HG02970 (cell line): ENCODE data around the gene VWA8.
A peak's percentile ranks its signal among the peaks of the same experiment; 100 is the strongest.
"Not testable (repeated sequence)": the region's sequence is repeated elsewhere in the genome, so short reads cannot be mapped to it uniquely, and the experiment has no call there.

Source experiments
- ATAC-seq: cut with Tn5 transposase; IDR thresholded peaks from one replicate; pipeline ENCODE4 v1.9.1; 2021; ENCODE audit warnings: mild to moderate bottlenecking, moderate library complexity, moderate number of reproducible peaks; ENCODE audit not compliant: unreplicated experiment, low FRiP score

Gene VWA8

GRCh38 chr13:41928323-41928722, 32.6 kb downstream of the VWA8 start:
- no peak for ATAC-seq

GRCh38 chr13:41925014-41925413, 35.9 kb downstream of the VWA8 start:
- no peak for ATAC-seq

GRCh38 chr13:41922894-41923293, 38.0 kb downstream of the VWA8 start:
- ATAC-seq = not testable (repeated sequence)

- ATAC-seq = no peak
Observed at GRCh38 chr13:41919741-41920487, 41.0 kb downstream of the VWA8 start.

- ATAC-seq = no peak
Observed at GRCh38 chr13:41919031-41919740, 41.7 kb downstream of the VWA8 start.

- ATAC-seq = no peak
Observed at GRCh38 chr13:41917641-41918040, 43.3 kb downstream of the VWA8 start.

- peak; percentile 82 for ATAC-seq
Observed at GRCh38 chr13:41916173-41916954, 44.5 kb downstream of the VWA8 start.

GRCh38 chr13:41915081-41915480, 45.8 kb downstream of the VWA8 start:
- ATAC-seq = no peak

GRCh38 chr13:41914552-41914951, 46.4 kb downstream of the VWA8 start:
- ATAC-seq = no peak

- ATAC-seq = no peak
Observed at GRCh38 chr13:41909506-41909905, 51.4 kb downstream of the VWA8 start.

- ATAC-seq = no peak
Observed at GRCh38 chr13:41905600-41906254, 55.2 kb downstream of the VWA8 start.

- ATAC-seq = no peak
Observed at GRCh38 chr13:41900918-41901317, 60.0 kb downstream of the VWA8 start.

- ATAC-seq = not testable (repeated sequence)
Observed at GRCh38 chr13:41898411-41898810, 62.5 kb downstream of the VWA8 start.

- ATAC-seq = no peak
Observed at GRCh38 chr13:41897126-41897525, 63.8 kb downstream of the VWA8 start.

GRCh38 chr13:41895478-41895877, 65.4 kb downstream of the VWA8 start:
- ATAC-seq = no peak

- ATAC-seq = no peak
Observed at GRCh38 chr13:41891119-41891518, 69.8 kb downstream of the VWA8 start.

- no peak for ATAC-seq
Observed at GRCh38 chr13:41883147-41883546, 77.8 kb downstream of the VWA8 start.

GRCh38 chr13:41881890-41882289, 79.0 kb downstream of the VWA8 start:
- ATAC-seq = not testable (repeated sequence)

GRCh38 chr13:41880966-41881365, 79.9 kb downstream of the VWA8 start:
- ATAC-seq = no peak

GRCh38 chr13:41864658-41865057, 96.3 kb downstream of the VWA8 start:
- ATAC-seq = no peak

- not testable (repeated sequence) for ATAC-seq
Observed at GRCh38 chr13:41862659-41863058, 98.2 kb downstream of the VWA8 start.
